Psoas muscle (tissue), 8 donors: Measurements from ENCODE around the gene CASP6. TPM values are rescaled to one million over a fixed set of nuclear protein-coding genes. Genes with fewer than 3 reads are reported as not detected.

Source experiments
- ATAC-seq, 4 donors: fragments of 200-7000 bp; cut with Tn5 transposase; one replicate each; pipeline ENCODE4 v1.9.1; 2020; ENCODE audit warnings: moderate library complexity in 3 of 4, mild to moderate bottlenecking in 2 of 4
- DNase-seq, 2 donors: peaks; one replicate each; pipeline ENCODE4 v3.0.0-alpha.2; 2020
- H3K27ac ChIP-seq: fragments of 200-600 bp; one replicate; pipeline ENCODE4 v1.8.0; 2022
- H3K27me3 ChIP-seq, 3 donors: fragments of 200-600 bp in 1 of 3; one replicate each; pipeline versions ENCODE4 v1.6.1 to v1.8.0; 2013 to 2022; ENCODE audit warnings: low read length in 2 of 3, mild to moderate bottlenecking in 2 of 3, moderate library complexity in 1 of 3; ENCODE audit not compliant: insufficient read depth in 3 of 3
- H3K36me3 ChIP-seq, 2 donors: fragments of 200-600 bp in 1 of 2; one replicate each; pipeline versions ENCODE4 v1.6.1 to v1.8.0; 2013 to 2022; ENCODE audit warnings: low read depth in 1 of 2, mild to moderate bottlenecking in 1 of 2, moderate library complexity in 1 of 2; ENCODE audit not compliant: insufficient read depth in 1 of 2
- H3K4me1 ChIP-seq: fragments of 200-600 bp; one replicate; pipeline ENCODE4 v1.8.0; 2022
- H3K4me3 ChIP-seq: fragments of 200-600 bp; one replicate; pipeline ENCODE4 v1.8.0; 2022; ENCODE audit warnings: mild to moderate bottlenecking
- H3K9me3 ChIP-seq: fragments of 200-600 bp; one replicate; pipeline ENCODE4 v1.8.0; 2022
- CTCF ChIP-seq: fragments of 200-600 bp; IDR thresholded peaks from one replicate; pipeline ENCODE4 v1.8.0; 2022; ENCODE audit warnings: antibody characterized with exemption
- WGBS, 3 donors: extraction: QIAGEN DNeasy Blood & Tissue Kit; methylation state at CpG; one replicate each; pipeline versions ENCODE4 v1.1.6 to v1.1.7; 2013; 5-methylcytosine and 5-hydroxymethylcytosine counted together
- intact Hi-C, 2 donors: fragments of 100-400 bp; cut with DNase I; formaldehyde crosslinking; loops; one replicate each; pipeline versions ENCODE4 v1.11.0 to v1.14.2; 2022
- polyA plus RNA-seq, 3 donors: library from polyadenylated mRNA; stranded (reverse); fragments of 200-250 nt; gene quantifications; one replicate each; pipeline ENCODE4 v1.2.3, GENCODE V29; 2013
- total RNA-seq, 4 donors: library from RNA; stranded (reverse); fragmentation: NEBNext Ultra II Directional in 2 of 4; extraction: Animal tissue kit (Norgen Biotek cat#: 25700) in 2 of 4; gene quantifications; one replicate each; pipeline versions ENCODE4 v1.2.1 to v1.2.4, GENCODE V29; 2021 to 2023
- donor health status: healthy with polysubstance abuse.
- donor health status: DM: no; HTN: no; CAD: no; lungs with moderate emphysema.
- donor health status: Bipolar disorder and iron deficiency.
- donor health status: healthy.
- donor health status: DM: yes; HTN: yes; CAD: no.
- donor health status: DM: no; HTN: no; CAD: no.
- donor health status: DM: no; HTN: no; CAD: no.
- donor health status: DM: yes; HTN: yes; CAD: no.

Gene CASP6
- total and polyA plus RNA-seq, 7 donors: 2.7 to 8.9 (median 4.2) TPM

- intact Hi-C loops: no loop called here
- Histone ChIP-seq H3K9me3 (no peaks in the 10 kb centered on the region), H3K4me1 (peaks cover 2% of the 10 kb centered on the region), H3K27me3 (no peaks in the 10 kb centered on the region), H3K36me3 (no peaks in the 10 kb centered on the region), H3K4me3 (no peak overlapping the region), H3K27ac (no peak overlapping the region)
- DNase-seq: no peak
- TF ChIP-seq CTCF: no peak
- 94 to 95% (median 94%) methylated on average over 2 of the region's 2 CpGs for WGBS, 3 donors
- no peak for ATAC-seq
These were observed 19.9 kb upstream of the CASP6 start for GRCh38 chr4:109723110-109723509.

GRCh38 chr4:109722357-109722756 lies 19.1 kb upstream of the CASP6 start:
- no peak for ATAC-seq
- no peaks in the 10 kb centered on the region for H3K4me1 ChIP-seq
- no peak for DNase-seq
- TF ChIP-seq CTCF: no peak
- peaks cover 0 to 2% of the 10 kb centered on the region in 2 donors for H3K36me3 ChIP-seq
- intact Hi-C loops: no loop called here
- H3K27me3 ChIP-seq: no peaks in the 10 kb centered on the region
- no peaks in the 10 kb centered on the region for H3K9me3 ChIP-seq
- no peak overlapping the region for H3K4me3 ChIP-seq
- H3K27ac ChIP-seq: no peak overlapping the region

GRCh38 chr4:109721033-109721432 lies 17.8 kb upstream of the CASP6 start:
- Histone ChIP-seq H3K27ac (no peak overlapping the region), H3K4me1 (no peaks in the 10 kb centered on the region), H3K9me3 (no peaks in the 10 kb centered on the region), H3K36me3 (peaks cover 0 to 15% of the 10 kb centered on the region in 2 donors), H3K4me3 (no peak overlapping the region), H3K27me3 (no peaks in the 10 kb centered on the region)
- no peak for ATAC-seq
- 97 to 99% (median 99%) methylated on average over 7 of the region's 7 CpGs for WGBS, 3 donors
- intact Hi-C loops: no loop called here
- DNase-seq: no peak
- no peak for TF ChIP-seq CTCF

DNA sequence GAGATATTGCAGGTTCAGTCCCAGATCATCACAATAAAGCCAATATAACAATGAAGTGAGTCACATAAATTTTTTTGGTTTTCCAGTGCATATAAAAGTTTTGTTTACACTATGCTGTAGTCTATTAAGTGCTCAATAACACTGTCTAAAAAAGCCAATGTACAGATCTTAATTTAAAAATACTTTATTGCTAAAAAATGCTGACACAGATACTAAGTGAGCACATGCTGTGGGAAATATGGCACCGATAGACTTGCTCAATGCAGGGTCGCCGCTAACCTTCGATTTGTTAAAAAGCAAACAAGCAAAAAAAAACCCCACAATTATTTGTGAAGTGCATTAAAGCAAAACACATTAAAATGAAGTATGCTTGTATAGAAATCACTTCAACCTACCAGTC lies 16.4 kb upstream of the CASP6 start:
- TF ChIP-seq CTCF: no peak

DNA sequence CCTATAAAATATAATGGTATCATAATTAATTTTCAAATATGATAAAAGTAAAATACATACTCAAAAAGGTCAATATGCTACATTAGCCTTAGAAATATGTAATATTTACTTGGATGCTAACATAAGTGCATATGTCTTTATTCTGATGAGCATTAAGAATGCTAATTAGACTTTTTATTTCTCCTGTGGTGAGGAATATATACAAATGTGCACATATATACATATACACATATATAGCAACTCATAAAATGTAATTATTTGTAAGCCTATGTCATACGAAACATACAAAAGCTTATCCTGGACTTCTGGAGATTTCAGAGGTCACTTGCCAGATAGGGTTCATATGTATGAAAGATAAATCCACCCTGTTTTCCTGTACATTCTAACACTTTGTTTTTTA lies 15.5 kb upstream of the CASP6 start:
- Histone ChIP-seq H3K27ac (no peak overlapping the region), H3K4me3 (no peak overlapping the region), H3K9me3 (no peaks in the 10 kb centered on the region), H3K27me3 (no peaks in the 10 kb centered on the region), H3K4me1 (no peaks in the 10 kb centered on the region), H3K36me3 (peaks cover 2 to 28% of the 10 kb centered on the region in 2 donors)
- ATAC-seq: no peak
- 92 to 100% (median 97%) methylated on average over 1 of the region's 1 CpG for WGBS, 3 donors
- no peak for DNase-seq
- TF ChIP-seq CTCF: no peak
- intact Hi-C loops: no loop called here

More for the DNA sequence above, 16.4 kb upstream of the CASP6 start:
- no peaks in the 10 kb centered on the region for H3K9me3 ChIP-seq
- ATAC-seq (no peak), DNase-seq (no peak)
- peaks cover 0 to 21% of the 10 kb centered on the region in 2 donors for H3K36me3 ChIP-seq
- no peaks in the 10 kb centered on the region for H3K27me3 ChIP-seq
- H3K4me1 ChIP-seq: no peaks in the 10 kb centered on the region
- no peak overlapping the region for H3K4me3 ChIP-seq
- 95 to 98% (median 96%) methylated on average over 4 of the region's 4 CpGs for WGBS, 3 donors
- H3K27ac ChIP-seq: no peak overlapping the region
- intact Hi-C loops: no loop called here
